GM19324 (cell line): Measurements from ENCODE around the gene PRR5L.

Experiments
- ATAC-seq: cut with Tn5 transposase; IDR thresholded peaks from one replicate; pipeline ENCODE4 v1.9.1; 2021; ENCODE audit warnings: mild to moderate bottlenecking, moderate library complexity; ENCODE audit not compliant: unreplicated experiment, low FRiP score

Gene PRR5L

GRCh38 chr11:36398231-36398953 is 102.3 kb downstream of the PRR5L start:
- ATAC-seq: no peak

- ATAC-seq: no peak
Measured at GRCh38 chr11:36399236-36399635, 103.1 kb downstream of the PRR5L start.

- no peak for ATAC-seq
Measured at GRCh38 chr11:36399745-36400144, 103.7 kb downstream of the PRR5L start.

- ATAC-seq: no peak
Measured at GRCh38 chr11:36400766-36401455, 104.8 kb downstream of the PRR5L start.

- ATAC-seq: no peak
Measured at GRCh38 chr11:36402568-36403170, 106.6 kb downstream of the PRR5L start.

GRCh38 chr11:36403661-36404060 is 107.6 kb downstream of the PRR5L start:
- no peak for ATAC-seq

GRCh38 chr11:36404831-36405230 is 108.7 kb downstream of the PRR5L start:
- no peak for ATAC-seq

GRCh38 chr11:36405585-36406367 is 109.7 kb downstream of the PRR5L start:
- no peak for ATAC-seq

GRCh38 chr11:36407356-36407755 is 111.3 kb downstream of the PRR5L start:
- no peak for ATAC-seq

GRCh38 chr11:36408498-36409136 is 112.5 kb downstream of the PRR5L start:
- no peak for ATAC-seq

- no peak for ATAC-seq
Measured at GRCh38 chr11:36409152-36409816, 113.2 kb downstream of the PRR5L start.

- ATAC-seq: no peak
Measured at GRCh38 chr11:36411202-36411640, 115.1 kb downstream of the PRR5L start.

- no peak for ATAC-seq
Measured at GRCh38 chr11:36412781-36413383, 116.8 kb downstream of the PRR5L start.

GRCh38 chr11:36417154-36417553 is 121.1 kb downstream of the PRR5L start:
- no peak for ATAC-seq

GRCh38 chr11:36419791-36420424 is 123.8 kb downstream of the PRR5L start:
- no peak for ATAC-seq

GRCh38 chr11:36421546-36422155 is 125.6 kb downstream of the PRR5L start:
- no peak for ATAC-seq

- ATAC-seq: no peak
Measured at GRCh38 chr11:36425561-36426081, 129.5 kb downstream of the PRR5L start.

GRCh38 chr11:36426226-36426848 is 130.2 kb downstream of the PRR5L start:
- ATAC-seq: no peak
